ENCODE results near the gene OLFML1. TPM values are rescaled to one million over a fixed set of nuclear protein-coding genes. Genes with fewer than 3 reads are reported as not detected.

The OLFML1 gene
- total RNA-seq, 1 donor = 2.2 TPM

- TF ChIP-seq, protein P1, sequence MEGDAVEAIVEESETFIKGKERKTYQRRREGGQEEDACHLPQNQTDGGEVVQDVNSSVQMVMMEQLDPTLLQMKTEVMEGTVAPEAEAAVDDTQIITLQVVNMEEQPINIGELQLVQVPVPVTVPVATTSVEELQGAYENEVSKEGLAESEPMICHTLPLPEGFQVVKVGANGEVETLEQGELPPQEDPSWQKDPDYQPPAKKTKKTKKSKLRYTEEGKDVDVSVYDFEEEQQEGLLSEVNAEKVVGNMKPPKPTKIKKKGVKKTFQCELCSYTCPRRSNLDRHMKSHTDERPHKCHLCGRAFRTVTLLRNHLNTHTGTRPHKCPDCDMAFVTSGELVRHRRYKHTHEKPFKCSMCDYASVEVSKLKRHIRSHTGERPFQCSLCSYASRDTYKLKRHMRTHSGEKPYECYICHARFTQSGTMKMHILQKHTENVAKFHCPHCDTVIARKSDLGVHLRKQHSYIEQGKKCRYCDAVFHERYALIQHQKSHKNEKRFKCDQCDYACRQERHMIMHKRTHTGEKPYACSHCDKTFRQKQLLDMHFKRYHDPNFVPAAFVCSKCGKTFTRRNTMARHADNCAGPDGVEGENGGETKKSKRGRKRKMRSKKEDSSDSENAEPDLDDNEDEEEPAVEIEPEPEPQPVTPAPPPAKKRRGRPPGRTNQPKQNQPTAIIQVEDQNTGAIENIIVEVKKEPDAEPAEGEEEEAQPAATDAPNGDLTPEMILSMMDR (IDR thresholded peaks at IDR 0.05; ENCODE audit: insufficient read depth, low read depth, low read length) = no peak
- no peak overlapping the region for H3K4me3 ChIP-seq (ENCODE audit: low read depth, low read length)
- DNase-seq (ENCODE audit: low read depth) = no peak
Measured at GRCh38 chr11:7471071-7471470, 14.2 kb upstream of the OLFML1 start.

- no peak for DNase-seq (ENCODE audit: low read depth)
- no peak overlapping the region for H3K4me3 ChIP-seq (ENCODE audit: low read depth, low read length)
- TF ChIP-seq, protein P1 (IDR thresholded peaks at IDR 0.05; ENCODE audit: insufficient read depth, low read depth, low read length) = no peak
Measured at GRCh38 chr11:7473717-7474116, 11.6 kb upstream of the OLFML1 start.

GRCh38 chr11:7480113-7480512, 5.2 kb upstream of the OLFML1 start:
- DNase-seq (ENCODE audit: low read depth) = peak; percentile 55
- H3K4me3 ChIP-seq (ENCODE audit: low read depth, low read length) = no peak overlapping the region
- TF ChIP-seq, protein P1 (IDR thresholded peaks at IDR 0.05; ENCODE audit: insufficient read depth, low read depth, low read length) = no peak

DNA sequence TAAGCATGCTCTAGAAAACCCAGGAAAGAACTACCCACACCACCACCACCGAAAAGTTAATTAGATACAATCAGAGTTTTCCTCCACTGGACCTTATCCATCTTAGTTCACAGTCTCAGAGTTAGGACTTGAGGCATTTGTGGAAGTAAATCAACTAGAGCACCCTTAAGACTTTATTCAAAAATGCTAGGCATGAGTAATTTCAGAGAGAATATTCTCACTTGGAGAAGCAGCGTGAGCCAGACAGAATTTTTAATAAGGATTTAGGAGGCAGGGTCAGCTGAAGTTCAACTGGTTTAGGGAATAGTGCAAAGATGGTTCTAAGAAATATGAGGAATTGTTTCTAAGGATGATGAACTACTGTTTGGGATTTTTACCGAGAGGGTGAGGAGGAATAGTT, 1.2 kb upstream of the OLFML1 start:
- no peak for DNase-seq (ENCODE audit: low read depth)
- TF ChIP-seq, protein P1 (IDR thresholded peaks at IDR 0.05; ENCODE audit: insufficient read depth, low read depth, low read length) = no peak
- no peak overlapping the region for H3K4me3 ChIP-seq (ENCODE audit: low read depth, low read length)

DNA sequence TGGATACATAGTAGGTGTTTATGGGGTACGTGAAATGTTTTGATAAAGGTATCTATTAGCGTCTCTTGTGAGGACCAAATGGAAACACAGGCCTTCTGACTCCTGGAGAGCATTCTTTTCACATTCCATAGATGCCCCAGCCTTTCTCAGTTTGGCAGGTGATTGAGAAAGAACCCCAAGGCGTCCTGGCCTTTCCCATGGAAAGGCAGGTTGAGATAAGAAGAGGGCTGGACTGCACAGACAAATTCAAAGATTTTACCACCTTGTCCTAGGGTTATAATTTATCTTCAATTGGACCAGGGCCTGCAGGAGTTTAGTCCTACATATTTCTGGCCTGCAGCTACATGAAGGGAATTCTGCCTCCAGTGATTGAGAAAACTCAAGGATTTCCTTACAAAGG, 661 bp upstream of the OLFML1 start:
- TF ChIP-seq, protein P1 (IDR thresholded peaks at IDR 0.05; ENCODE audit: insufficient read depth, low read depth, low read length) = no peak
- no peak for DNase-seq (ENCODE audit: low read depth)
- no peak overlapping the region for H3K4me3 ChIP-seq (ENCODE audit: low read depth, low read length)

DNA sequence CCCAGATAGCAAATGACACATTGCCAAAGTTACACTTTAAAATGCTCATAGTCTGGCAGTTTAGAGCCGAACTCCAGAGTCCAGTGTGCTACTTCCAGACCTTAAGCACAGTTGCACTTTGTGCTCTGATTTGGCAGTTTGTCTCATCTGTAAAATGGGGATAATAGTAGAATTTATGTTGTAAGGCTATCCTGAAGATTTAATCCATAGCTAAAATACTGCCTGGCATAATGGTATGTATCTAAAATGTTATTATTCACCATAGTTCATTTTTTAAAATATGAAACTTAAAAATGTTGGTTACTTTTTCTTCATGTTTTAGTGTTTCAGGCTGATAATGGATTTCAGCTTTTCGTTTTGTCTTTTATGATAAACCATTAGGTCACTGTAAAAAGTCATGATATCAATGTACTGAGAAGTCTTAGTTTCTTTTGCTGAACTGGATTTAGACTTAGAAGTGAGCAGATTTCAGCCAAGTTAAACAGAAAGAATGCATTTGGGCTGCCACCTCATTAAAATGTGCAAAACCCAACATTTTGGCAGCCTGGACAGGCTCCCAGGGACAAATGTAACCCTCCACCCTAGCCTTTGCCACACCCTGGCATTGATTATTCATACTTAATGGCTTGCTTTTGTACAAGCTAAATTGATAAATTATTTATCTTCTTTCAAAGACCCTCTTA, 933 bp downstream of the OLFML1 start:
- TF ChIP-seq, protein P1 (IDR thresholded peaks at IDR 0.05; ENCODE audit: insufficient read depth, low read depth, low read length) = no peak
- no peak for DNase-seq (ENCODE audit: low read depth)
- peak overlapping the region; percentile 37 for H3K4me3 ChIP-seq (ENCODE audit: low read depth, low read length)

DNA sequence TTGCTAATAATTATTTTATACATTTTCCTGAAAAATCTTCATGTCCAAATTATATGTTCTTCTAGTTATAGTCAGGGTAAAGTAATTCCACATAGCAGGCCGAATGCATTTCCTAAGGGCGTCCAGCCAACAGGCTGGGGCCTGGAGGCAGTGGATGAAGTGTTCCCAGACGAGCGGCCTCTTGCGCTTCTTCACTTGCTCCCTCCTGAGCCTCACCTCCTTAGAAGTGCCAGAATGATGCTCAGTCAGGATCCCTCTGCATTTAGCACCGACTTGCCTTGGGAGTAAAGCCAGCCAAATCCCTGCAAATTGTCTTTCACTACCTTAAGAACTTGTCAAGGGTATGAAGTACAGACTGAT, 1.5 kb downstream of the OLFML1 start:
- H3K4me3 ChIP-seq (ENCODE audit: low read depth, low read length) = no peak overlapping the region
- TF ChIP-seq, protein P1 (IDR thresholded peaks at IDR 0.05; ENCODE audit: insufficient read depth, low read depth, low read length) = no peak
- DNase-seq (ENCODE audit: low read depth) = no peak

All from fibroblast of villous mesenchyme (primary cell).